Activated CD4-positive, alpha-beta T cell treated with anti-CD3 and anti-CD28 coated beads for 1 hour (primary cell): ENCODE measurements around the gene CENPN.

ENCODE experiments used
- DNase-seq: peaks from one replicate; pipeline ENCODE4 v3.0.0-alpha.2; 2020

CENPN gene

GRCh38 chr16:80992676-80993293, 14.2 kb upstream of the CENPN start:
- no peak for DNase-seq

GRCh38 chr16:80993307-80993706, 13.7 kb upstream of the CENPN start:
- no peak for DNase-seq

DNA sequence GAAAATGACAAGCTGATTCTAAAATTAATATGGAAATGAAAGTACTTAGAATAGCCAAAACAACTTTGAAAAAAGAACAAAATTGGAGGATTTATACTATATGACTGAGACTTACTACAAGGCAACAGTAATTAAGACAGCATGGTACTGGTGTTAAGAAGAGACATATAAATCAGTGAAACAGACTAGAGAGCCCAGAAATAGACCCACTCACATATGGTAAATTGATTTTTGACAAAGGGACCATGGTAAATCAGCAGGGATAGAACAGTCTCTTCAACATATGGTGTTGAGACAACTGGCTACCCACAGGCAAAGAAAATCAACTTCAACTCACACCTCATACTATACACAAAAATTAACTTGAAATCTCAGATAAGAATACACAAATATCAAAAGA, 13.2 kb upstream of the CENPN start:
- DNase-seq: no peak

DNA sequence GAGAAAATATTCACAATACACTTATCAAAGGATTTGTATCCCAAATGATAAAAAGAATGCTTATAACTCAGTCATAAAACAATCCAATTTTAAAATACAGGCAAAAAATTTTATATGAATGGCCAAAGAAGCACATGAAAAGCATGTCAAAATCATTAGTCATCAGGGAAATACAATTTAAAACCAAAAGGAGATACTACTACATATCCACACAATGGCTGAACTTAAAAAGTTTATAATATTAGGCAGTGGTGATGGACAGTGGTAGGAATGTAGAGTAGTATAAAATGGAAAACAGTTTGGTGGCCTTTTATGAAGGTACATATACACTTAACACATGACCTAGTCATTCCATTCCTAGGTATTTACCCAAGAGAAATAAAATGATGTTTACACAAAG, 12.6 kb upstream of the CENPN start:
- DNase-seq: no peak

- no peak for DNase-seq
Measured at GRCh38 chr16:80996688-80997138, 10.3 kb upstream of the CENPN start.

GRCh38 chr16:80997139-80997798, 9.7 kb upstream of the CENPN start:
- DNase-seq: no peak

- DNase-seq: no peak
Measured at GRCh38 chr16:80997964-80998620, 8.9 kb upstream of the CENPN start.

DNA sequence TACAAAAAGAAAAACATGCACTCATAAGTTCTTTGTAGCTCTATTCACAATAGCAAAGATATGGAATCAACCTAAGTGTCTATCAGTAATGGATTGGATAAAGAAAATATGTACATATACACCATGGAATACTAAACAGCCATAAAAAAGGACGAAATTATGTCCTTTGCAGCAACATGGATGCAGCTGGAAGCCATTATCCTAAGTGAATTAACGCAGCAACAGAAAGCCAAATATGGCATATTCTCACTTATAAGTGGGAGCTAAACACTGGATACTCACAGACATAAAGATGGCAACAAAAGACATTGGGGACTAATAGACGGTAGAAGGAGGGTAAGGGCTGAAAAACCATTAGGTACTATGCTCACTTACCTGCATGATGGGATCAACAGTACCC, 6.1 kb upstream of the CENPN start:
- DNase-seq: no peak

- DNase-seq: no peak
Measured at GRCh38 chr16:81001330-81001729, 5.7 kb upstream of the CENPN start.

DNA sequence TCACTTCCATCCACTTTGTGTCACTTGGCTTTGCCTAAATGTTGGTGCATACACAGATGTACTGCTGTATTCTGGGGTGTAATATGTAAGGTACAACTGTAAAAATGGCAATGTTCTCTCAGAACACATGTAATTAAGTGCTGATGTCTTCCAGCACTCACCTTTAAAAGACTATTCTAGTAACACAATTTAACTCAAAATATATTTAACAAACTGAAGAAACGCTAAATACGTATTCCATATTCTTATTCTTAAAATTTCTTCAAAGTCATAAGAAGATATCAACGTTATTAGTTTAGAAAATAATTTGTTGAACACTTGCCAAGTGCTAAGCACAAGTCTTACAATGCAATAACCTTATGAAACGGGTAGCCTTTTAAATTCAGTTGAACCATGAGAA, 4.0 kb upstream of the CENPN start:
- DNase-seq: no peak

DNA sequence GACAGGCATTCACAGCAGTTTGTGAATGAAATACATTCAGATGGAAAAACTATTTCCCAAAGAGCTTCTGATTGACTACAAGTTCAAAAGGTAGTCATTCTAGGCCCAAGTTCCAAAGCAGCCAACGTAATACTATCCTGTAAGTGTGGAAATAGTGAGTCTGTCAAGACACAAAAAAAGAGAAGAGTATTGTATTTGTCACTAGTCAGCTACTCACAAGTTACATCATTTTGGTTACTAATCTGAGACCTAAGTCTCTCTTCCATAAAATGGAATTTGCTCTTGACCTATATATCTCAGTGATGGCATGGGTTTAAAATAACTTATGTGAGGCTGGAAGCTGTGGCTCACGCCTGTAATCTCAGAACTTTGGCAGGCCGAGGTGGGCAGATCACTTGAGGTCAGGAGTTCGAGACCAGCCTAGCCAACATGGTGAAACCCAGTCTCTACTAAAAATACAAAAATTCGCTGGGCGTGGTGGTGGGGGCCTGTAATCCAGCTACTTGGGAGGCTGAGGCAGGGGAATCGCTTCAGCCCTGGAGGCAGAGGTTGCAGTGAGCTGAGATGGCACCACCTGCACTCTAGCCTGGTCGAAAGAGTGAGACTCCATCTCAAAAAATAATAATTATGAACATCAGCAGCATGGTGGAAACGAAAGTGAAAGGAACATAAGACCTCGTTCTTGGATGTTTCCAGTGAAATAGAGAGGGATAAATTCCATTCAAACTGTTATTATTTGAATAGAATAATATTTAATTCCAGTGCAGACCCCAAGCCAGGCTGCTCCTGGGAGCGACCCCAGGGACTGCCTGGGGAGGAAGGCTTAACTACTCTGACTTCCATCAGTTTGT, 3.2 kb upstream of the CENPN start:
- DNase-seq: no peak

DNA sequence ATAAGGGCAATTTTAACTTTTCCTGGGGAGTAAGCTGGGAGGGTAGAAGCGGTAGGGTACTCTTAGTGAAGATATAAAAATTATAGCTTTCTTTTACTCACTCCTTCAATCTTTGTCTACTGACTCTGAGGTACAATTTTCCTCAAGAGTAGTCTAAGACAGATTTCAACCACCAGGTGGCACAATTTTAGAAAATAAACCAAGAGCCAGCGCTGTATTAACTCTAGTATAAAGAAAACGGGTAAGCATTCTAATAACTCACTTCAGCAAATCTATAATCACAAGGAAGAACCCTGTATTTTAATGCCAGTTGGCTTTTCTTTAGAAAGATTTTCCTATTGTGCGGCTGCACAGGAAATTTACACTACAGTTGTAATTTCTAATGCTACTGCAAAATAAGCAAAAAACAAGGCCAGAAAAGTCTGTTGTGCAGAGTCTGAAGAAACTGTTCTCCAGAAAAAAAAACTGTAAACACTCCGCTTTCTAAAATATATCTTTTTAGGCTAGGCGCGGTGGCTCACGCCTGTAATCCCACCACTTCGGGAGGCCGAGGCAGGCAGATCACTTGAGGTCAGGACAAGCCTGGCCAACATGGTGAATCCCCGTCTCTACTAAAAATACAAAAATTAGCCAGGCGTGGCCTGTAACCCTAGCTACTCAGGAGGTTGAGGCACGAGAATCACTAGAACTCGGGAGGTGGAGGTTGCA, 2.2 kb upstream of the CENPN start:
- no peak for DNase-seq

DNA sequence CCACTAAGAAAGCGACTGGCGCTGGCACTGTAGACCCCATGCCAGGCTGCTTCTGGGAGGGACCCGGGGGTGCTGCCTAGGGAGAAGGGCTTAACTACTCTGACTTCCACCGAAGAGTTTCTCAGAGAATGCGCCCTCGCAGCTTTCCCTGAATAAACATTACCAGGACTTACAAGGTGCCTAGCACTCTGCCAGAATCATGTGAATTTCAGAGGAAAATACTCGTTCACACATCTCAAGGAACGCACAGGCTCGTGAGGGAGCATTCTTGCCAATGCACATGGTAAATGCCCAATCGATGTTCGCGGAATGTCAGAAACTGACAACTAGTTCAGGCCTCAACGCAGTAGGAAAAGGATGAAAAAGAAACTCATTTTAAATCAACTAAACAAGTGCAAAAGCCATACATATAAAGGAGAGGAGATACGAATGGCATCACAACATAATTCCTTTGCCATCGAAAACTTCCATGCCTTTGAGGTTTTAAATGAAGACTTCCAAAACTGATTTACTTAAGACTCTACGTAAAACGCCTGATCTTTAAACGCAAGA, 1.3 kb upstream of the CENPN start:
- DNase-seq: no peak

GRCh38 chr16:81006211-81006812, 702 bp upstream of the CENPN start:
- peak; percentile 50 for DNase-seq

DNA sequence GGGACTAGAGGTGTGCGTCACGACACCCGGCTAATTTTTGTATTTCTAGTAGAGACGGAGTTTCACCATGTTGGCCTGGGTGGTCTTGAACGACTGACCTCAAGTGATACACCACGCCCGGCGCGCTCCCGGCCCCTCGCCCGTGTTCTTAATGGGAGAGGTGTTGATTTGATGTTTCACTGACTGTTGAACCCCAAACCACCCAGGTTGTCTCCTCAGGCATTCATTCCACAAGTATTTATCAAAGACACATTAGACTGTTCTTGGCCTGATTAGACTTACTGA, 1.4 kb downstream of the CENPN start:
- no peak for DNase-seq

GRCh38 chr16:81012974-81013373, 6.0 kb downstream of the CENPN start:
- DNase-seq: no peak

- DNase-seq: no peak
Measured at GRCh38 chr16:81014672-81015071, 7.7 kb downstream of the CENPN start.

- DNase-seq: no peak
Measured at GRCh38 chr16:81018496-81018895, 11.5 kb downstream of the CENPN start.

DNA sequence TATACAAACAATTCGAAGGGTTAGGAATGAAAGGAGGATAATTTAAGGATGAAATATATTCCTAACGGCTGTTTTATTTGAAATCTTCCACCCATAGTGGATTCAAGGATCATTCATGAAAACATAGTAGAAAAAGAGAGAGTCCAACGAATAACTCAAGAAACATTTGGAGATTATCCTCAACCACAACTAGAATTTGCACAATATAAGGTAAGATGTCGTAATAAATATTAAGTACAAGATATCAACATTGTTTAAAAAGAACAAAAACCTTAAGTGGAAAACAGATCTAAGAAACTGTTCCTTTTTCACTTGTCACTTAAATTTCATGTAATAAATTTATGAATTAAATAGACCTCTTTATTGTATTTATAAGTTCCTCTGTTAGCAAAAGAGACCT, 19.4 kb downstream of the CENPN start:
- DNase-seq: no peak

DNA sequence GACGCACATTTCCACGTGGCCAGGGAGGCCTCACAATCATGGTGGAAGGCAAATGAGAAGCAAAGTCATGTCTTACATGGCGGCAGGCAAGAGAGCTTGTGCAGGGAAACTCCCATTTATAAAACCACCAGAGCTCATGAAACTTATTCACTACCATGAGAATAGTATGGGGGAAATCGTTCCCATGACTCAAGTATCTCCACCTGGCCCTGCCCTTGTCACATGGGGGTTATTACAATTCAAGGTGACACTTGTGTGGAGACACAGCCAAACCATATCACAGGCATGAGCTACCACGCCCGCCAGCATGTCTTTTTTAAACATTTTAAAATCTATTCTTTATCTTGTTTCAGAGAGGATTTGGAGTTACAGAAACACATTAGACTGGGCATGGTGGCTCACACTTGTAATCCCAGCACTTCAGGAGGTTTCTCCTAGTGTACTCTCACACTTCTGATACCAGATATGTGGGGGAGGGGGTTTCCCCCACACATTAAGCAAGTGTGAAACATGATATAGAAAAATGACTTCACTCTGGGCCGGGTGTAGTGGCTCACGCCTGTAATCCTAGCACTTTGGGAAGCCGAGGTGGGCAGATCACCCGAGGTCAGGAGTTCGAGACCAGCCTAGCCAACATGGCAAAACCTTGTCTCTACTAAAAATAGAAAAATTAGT, 23.1 kb downstream of the CENPN start:
- no peak for DNase-seq

GRCh38 chr16:81035398-81035974, 28.5 kb downstream of the CENPN start, which contains the start of gene ATMIN:
ATMIN (plus strand) TSS chr16:81035842; CDS start chr16:81035871, 29 bp downstream.
- DNase-seq: peak; percentile 82
